Activated naive CD8-positive, alpha-beta T cell (primary cell): ENCODE results near the gene TSHZ2.

Experiments used
- H3K27ac Mint-ChIP-seq: one replicate; pipeline ENCODE4 v1.8.0; 2021; ENCODE audit warnings: mixed read lengths
- H3K27me3 Mint-ChIP-seq: one replicate; pipeline ENCODE4 v1.8.0; 2021; ENCODE audit warnings: mixed read lengths
- H3K36me3 Mint-ChIP-seq: one replicate; pipeline ENCODE4 v1.8.0; 2021; ENCODE audit warnings: mixed read lengths
- H3K4me1 Mint-ChIP-seq: one replicate; pipeline ENCODE4 v1.8.0; 2021; ENCODE audit warnings: low read depth, mixed read lengths
- H3K4me3 Mint-ChIP-seq: one replicate; pipeline ENCODE4 v1.8.0; 2021; ENCODE audit warnings: mild to moderate bottlenecking, mixed read lengths
- H3K9me3 Mint-ChIP-seq: one replicate; pipeline ENCODE4 v1.8.0; 2021; ENCODE audit warnings: low read depth, mixed read lengths

The TSHZ2 gene

DNA sequence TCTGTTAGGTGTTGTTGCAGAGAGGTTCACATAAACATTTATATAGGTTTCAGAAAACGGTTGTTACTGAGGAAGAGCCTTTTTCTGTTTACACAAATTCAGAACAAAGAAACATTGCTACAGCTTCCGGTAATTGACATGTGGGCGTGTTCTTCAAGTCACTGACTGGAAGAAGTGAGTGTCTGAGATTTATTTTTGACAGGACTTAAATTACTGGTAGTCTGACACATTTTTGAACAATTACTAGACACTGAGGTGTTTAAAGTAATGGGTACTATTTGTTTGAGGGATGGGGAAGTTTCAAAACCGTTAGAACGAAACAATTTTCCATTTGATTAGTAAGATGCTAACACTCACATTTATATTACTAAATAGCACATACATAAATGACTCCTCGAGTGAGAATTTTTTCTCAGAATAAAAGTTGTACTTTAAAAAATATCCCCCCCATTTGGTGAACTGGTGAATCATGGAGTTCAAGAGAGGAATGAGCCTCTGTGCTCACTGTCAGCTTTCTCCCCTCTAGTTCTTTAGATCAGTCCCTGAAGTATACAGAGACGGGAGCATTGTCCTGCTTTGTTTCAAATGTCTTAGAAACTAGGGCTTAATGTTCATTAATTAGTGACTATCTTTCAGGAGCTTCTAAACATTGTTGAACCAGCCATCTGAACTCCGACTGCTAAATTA is 98.7 kb downstream of the TSHZ2 start:
- Mint-ChIP-seq H3K27ac (no peak overlapping the region), H3K4me3 (no peak overlapping the region), H3K36me3 (no peaks in the 10 kb centered on the region), H3K27me3 (peaks cover 3% of the 10 kb centered on the region), H3K9me3 (peaks cover 7% of the 10 kb centered on the region), H3K4me1 (peaks cover 10% of the 10 kb centered on the region)

DNA sequence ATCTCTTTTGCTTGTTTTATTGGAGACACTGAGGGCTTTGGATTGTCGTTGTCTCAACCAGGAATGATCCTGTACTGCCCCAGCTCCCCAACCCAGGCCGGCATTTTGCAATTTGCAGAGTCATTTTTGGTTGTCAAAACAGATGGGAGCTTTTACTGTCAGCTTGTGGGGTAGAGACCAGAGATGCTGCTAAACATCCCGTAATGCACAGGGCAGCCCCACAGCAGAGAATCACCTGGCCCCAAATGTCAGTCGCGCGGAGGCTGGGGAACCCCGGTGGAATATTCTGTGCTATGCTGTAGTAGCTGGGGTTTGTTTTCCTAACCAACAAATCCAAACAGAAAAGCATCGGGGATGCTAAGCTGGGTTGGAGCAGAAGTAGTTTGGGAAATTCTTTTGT is 99.7 kb downstream of the TSHZ2 start:
- Mint-ChIP-seq H3K36me3 (no peaks in the 10 kb centered on the region), H3K4me1 (peaks cover 10% of the 10 kb centered on the region), H3K9me3 (peaks cover 7% of the 10 kb centered on the region), H3K27ac (no peak overlapping the region), H3K4me3 (no peak overlapping the region), H3K27me3 (peaks cover 3% of the 10 kb centered on the region)

DNA sequence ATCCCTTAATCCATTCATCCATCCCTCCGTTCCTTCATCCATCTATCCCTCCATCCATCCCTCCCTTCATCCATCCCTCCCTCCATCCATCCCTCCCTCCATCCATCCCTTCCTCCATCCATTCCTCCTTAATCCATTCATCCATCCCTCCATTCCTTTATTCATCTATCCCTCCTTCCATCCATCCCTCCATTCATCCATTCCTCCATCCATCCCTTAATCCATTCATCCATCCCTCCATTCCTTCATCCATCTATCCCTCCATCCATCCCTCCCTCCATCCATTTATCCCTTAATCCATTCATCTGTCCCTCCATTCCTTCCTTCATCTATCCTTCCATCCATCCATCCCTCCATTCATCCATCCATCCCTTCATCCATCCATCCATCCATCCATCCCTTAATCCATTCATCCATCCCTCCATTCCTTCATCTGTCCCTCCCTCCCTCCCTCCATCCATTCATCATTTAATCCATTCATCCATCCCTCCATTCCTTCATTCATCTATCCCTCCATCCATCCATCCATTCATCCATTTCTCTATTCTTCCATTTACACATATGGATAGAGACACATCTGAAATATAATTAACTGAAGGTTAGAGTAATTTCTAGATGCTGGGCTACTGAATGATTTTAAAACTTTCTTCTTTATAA is 100.9 kb downstream of the TSHZ2 start:
- H3K27me3 Mint-ChIP-seq, result peaks cover 3% of the 10 kb centered on the region
- no peaks in the 10 kb centered on the region for H3K9me3 Mint-ChIP-seq
- H3K27ac Mint-ChIP-seq, result no peak overlapping the region
- H3K36me3 Mint-ChIP-seq, result no peaks in the 10 kb centered on the region
- H3K4me1 Mint-ChIP-seq, result peaks cover 10% of the 10 kb centered on the region
- H3K4me3 Mint-ChIP-seq, result no peak overlapping the region

DNA sequence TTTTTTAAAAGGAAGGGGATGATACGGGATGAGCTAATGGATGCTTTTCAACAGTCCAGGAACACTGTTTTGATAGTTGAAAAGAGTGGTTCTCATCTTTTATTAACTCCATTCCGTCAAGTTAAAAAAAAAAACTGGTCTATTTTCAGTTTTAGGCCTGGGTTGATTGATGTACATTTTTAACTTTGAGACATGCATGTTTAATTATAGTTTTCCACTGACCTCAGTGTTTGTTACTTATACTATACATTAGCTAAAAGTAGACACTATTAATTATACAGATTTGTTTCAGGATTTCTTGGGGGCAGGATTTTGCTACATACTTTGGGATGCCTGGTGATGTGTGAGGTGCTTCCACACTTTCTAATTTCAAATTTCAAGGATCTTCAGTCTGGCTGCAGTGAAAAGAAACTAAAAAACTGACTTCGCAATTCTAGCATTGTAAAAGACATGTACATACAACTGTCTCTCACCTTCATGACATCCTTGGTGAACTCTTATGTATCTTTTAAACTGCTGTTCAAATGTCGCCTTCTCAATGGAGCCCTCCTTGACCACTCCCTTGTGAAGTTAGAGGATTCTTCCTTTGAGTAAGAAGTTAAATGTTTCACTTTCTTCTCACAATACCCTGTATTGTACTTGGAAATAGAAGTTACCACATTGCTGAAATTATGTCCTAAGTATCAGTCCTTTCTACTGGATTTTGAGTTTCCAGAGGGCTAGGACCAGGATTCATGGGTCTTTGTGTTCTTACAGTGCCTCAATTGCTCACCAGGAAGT is 101.7 kb downstream of the TSHZ2 start:
- Mint-ChIP-seq H3K27me3 (peaks cover 3% of the 10 kb centered on the region), H3K4me3 (no peak overlapping the region), H3K9me3 (no peaks in the 10 kb centered on the region), H3K27ac (no peak overlapping the region), H3K36me3 (no peaks in the 10 kb centered on the region), H3K4me1 (peaks cover 10% of the 10 kb centered on the region)

DNA sequence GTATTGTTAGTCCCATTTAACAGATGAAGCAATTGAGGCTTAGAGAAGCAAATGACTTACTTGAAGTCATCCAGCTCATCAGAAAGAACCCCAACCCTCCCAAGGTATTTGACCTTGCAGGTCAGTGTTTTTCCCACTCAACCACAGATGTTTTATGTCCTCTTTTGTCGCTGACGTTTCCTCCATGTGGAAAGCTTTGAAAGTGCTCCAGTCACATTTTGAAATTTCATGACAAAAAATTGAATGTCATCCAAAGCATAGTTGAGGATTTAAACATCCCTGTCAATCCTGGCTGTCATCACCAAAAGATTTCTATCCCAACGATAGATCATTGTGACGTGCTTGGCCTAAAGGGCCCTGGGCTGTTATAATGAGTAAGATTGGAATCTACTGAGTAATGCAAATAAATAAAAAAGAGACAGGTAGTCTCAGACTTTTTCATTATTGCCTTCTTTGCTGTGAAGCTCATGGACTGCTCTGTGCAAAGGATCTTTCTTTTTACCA is 102.7 kb downstream of the TSHZ2 start:
- Mint-ChIP-seq H3K4me3 (no peak overlapping the region), H3K36me3 (no peaks in the 10 kb centered on the region), H3K27me3 (peaks cover 3% of the 10 kb centered on the region), H3K27ac (no peak overlapping the region), H3K9me3 (no peaks in the 10 kb centered on the region), H3K4me1 (peaks cover 10% of the 10 kb centered on the region)

DNA sequence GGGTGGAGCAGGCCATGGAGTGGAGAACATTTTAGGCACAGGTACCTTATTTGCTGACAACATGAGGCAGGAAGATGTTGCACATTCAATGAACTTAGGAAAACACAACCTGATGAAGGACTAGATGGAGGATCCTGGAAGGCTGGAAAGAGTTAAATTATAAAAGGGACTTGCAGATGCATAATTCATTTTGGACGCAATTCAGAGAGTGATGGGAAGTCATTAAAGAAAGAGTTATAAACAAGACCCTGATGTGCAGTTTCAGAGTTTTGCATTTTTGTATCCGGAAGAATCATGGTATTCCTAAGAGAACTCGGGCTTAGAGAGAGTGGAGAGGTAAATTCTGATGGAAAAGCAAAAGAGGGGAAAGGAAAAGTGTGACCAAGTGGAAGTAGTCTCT is 104.5 kb downstream of the TSHZ2 start:
- Mint-ChIP-seq H3K27me3 (peaks cover 1% of the 10 kb centered on the region), H3K27ac (no peak overlapping the region), H3K36me3 (no peaks in the 10 kb centered on the region), H3K9me3 (no peaks in the 10 kb centered on the region), H3K4me3 (no peak overlapping the region), H3K4me1 (peaks cover 13% of the 10 kb centered on the region)

DNA sequence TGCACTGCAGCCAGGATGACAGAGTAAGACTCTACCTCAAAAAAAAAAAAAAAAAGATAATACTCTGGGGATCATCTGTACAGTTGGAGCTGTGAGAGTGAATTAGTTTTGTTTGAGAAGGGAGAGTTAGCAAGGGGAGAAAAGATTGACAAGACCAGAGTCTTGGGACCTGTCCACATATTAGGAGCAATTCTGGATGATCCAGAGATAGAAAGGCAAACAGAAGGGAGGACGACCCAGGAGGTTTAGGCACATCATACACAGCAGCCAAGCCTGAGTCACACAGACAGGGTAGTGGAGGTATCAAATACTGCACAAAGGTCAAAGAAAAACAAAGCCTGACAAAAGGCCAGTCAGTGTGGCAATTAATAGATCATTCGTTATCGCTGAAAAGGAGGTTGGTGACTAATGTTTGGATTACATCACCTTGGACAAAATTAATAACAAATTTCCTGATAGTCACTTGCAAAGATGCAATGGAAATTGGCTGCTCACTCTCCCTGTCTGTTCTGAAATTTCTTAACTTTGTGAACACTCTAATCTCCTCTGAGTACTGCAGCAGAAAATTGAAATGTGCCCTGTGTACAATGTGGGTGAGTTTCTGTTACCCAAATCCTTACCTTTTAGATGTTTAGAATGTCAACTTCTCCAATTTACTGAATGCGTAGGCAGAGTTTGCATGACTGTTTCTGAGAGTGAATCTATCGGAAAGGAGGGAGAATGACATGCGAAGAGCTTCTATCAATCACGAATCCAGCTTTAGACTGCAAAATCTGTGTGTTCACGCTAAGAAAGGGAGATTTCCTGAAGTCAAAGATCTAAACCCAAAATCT is 105.4 kb downstream of the TSHZ2 start:
- H3K27ac Mint-ChIP-seq, result no peak overlapping the region
- H3K4me1 Mint-ChIP-seq, result peaks cover 13% of the 10 kb centered on the region
- H3K27me3 Mint-ChIP-seq, result peaks cover 1% of the 10 kb centered on the region
- H3K9me3 Mint-ChIP-seq, result no peaks in the 10 kb centered on the region
- no peak overlapping the region for H3K4me3 Mint-ChIP-seq
- no peaks in the 10 kb centered on the region for H3K36me3 Mint-ChIP-seq

DNA sequence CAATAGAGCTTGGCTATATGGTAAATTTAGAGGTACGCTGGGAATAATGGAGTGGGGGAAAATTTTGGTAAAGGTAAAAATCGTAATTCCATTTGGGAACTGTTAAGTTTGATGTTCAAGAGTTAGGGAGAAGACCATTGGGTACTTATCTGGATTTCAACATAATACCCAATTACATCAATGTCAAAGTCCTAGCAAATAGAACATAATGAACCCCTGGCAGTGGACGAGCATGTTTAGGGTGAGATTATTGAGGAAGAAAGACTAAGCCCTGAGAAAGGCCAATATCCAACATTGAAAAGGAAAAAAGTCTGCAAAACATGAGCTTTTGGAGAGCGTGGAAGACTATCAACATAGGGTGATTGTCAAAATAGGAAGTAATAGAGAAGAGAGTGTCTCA is 106.6 kb downstream of the TSHZ2 start:
- H3K9me3 Mint-ChIP-seq, result no peaks in the 10 kb centered on the region
- no peaks in the 10 kb centered on the region for H3K36me3 Mint-ChIP-seq
- H3K27me3 Mint-ChIP-seq, result no peaks in the 10 kb centered on the region
- H3K27ac Mint-ChIP-seq, result no peak overlapping the region
- H3K4me1 Mint-ChIP-seq, result peaks cover 13% of the 10 kb centered on the region
- no peak overlapping the region for H3K4me3 Mint-ChIP-seq

DNA sequence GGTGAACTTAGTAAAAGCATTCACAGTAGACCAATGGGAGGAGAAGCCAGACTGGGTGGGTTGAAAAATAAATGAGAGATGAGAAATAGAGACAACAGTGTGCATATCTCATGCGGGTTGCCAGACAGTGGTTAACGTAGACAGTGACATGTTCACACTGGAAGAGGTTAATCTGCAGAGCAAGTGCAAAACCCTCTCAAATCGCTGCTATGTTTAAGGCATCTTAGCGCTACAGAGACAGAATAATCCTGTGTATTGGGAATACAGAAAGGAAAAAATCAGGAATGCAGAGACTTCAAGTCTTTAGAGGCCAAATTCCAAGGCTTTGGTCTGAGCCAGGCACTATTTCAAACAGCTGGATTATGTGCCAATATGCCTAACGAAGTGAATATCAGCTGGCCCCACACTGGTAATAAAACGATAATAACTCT is 107.1 kb downstream of the TSHZ2 start:
- Mint-ChIP-seq H3K4me1 (peaks cover 13% of the 10 kb centered on the region), H3K4me3 (no peak overlapping the region), H3K27ac (no peak overlapping the region), H3K27me3 (no peaks in the 10 kb centered on the region), H3K9me3 (no peaks in the 10 kb centered on the region), H3K36me3 (no peaks in the 10 kb centered on the region)

DNA sequence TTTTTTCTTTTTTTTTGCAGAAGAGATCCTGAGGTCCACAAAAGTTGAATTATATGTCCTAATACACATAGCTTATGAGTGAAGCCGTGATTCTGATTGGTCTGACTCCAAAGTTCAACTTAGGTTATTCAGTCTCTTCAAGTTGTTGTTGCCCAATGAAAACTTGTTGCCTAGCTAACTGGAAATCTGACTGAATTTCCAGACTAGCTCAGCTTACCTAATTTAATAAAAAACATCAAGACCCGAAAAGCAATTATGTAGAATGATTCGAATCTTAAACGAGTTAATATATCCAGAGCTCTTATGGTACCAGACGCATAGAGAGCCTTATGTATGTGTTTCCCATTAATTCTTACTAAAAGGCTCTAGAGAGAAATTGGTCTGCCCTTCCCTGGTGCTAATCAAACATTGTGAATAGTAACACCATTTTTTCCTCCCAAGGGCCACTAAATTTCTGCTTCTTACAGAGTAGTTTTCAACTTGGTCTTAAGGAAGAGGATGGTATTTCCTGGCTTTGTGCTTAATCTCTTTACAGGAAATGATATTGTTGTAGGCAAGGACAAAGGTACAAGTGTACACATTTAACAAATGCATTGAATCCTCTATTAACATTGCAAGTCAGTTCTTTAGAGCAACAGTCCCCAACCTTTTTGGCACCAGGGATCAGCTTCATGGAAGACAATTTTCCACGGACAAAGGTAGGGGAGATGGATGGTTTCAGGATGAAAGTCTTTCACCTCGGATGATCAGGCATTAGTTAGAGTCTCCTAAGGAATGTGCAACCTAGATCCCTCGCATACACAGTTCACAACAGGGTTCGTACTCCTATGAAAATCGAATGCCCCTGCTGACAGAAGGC is 107.9 kb downstream of the TSHZ2 start:
- Mint-ChIP-seq H3K27me3 (no peaks in the 10 kb centered on the region), H3K4me1 (peaks cover 13% of the 10 kb centered on the region), H3K9me3 (no peaks in the 10 kb centered on the region), H3K36me3 (no peaks in the 10 kb centered on the region), H3K4me3 (no peak overlapping the region), H3K27ac (no peak overlapping the region)

DNA sequence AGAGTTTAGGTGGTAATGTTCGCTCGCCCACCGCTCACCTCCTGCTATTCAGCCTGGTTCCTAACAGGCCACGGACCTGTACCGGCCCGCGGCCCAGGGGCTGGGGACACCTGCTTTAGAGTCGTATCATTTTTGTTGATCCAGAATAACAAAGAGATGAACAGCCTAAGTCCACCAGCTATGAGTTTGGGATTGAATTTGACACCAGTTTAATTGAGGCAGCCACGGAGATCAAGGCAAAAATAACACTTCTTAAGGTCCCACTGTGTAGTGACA is 108.5 kb downstream of the TSHZ2 start:
- H3K36me3 Mint-ChIP-seq, result no peaks in the 10 kb centered on the region
- no peak overlapping the region for H3K27ac Mint-ChIP-seq
- H3K9me3 Mint-ChIP-seq, result no peaks in the 10 kb centered on the region
- no peak overlapping the region for H3K4me3 Mint-ChIP-seq
- H3K4me1 Mint-ChIP-seq, result peaks cover 13% of the 10 kb centered on the region
- no peaks in the 10 kb centered on the region for H3K27me3 Mint-ChIP-seq

DNA sequence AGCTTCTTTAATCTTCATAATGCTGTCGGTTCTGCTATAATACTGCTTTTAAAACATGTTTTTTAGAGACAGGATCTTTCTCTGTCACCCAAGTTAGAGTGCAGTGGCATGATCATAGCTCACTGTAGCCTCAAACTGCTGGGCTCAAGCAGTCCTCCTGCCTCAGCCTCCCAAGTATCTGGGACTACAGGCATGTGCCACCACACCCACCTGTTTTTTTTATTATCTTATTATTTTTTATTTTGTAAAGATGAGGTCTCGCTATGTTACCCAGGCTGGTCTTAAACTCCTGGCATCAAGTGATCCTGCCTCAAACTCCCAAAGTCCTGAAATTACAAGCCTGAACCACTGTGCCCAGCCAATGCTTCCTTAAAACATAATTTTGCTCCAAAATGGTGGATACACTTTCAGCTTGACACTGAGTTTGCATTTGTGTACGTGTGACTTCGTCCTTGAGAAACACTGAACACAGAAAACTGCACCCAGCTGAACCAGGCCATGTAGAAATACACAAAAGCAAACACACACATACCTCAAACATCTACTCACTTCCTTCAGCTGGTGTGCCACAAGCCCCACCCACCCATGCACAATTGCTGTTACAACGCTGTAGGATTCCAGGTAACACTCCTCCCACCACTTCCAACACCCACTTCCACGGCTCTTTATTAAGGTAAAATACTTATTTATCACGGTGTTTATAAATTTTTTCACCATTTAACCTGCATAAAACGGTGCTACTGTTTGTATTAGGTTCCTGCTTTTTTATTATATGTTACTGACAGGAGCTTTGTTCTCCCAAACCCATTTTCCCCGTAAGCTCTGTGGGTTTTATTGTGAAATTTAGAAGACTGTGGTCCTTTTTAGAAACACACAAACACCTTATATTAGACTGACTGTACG is 109.1 kb downstream of the TSHZ2 start:
- no peak overlapping the region for H3K27ac Mint-ChIP-seq
- no peaks in the 10 kb centered on the region for H3K27me3 Mint-ChIP-seq
- H3K4me3 Mint-ChIP-seq, result no peak overlapping the region
- H3K36me3 Mint-ChIP-seq, result no peaks in the 10 kb centered on the region
- H3K4me1 Mint-ChIP-seq, result peaks cover 13% of the 10 kb centered on the region
- H3K9me3 Mint-ChIP-seq, result no peaks in the 10 kb centered on the region
